Caco-2 (cell line): ENCODE results near the gene KLK10. TPM values are rescaled to one million over a fixed set of nuclear protein-coding genes. Genes with fewer than 3 reads are reported as not detected.

Source experiments
- BruUV-seq: library from RNA; stranded (reverse); fragments of 400-500 nt; replicated peaks from 2 replicates; lab custom pipeline; 2021; lab: Mats Ljungman, UMichigan
- CTCF ChIA-PET: fragments of 300-600 bp; sonication (Branson Sonifier 250); formaldehyde crosslinking; loops from one replicate; lab custom pipeline; 2022; ENCODE audit warnings: antibody characterized with exemption; lab: Charles Lee
- POLR2A ChIA-PET: fragments of 300-600 bp; sonication (Branson Sonifier 250); formaldehyde crosslinking; loops from one replicate; lab custom pipeline; 2022; ENCODE audit warnings: antibody characterized with exemption; lab: Charles Lee
- DNase-seq, 2 experiments: peaks; one replicate each; pipeline versions ENCODE4 v3.0.0 to v3.0.0-alpha.2; 2020 to 2022
- H3K27me3 ChIP-seq: replicated peaks from 2 replicates; pipeline ENCODE4 v1.6.0; 2011; ENCODE audit warnings: low read length; ENCODE audit not compliant: control insufficient read depth, insufficient read depth
- H3K36me3 ChIP-seq: 2 replicates; pipeline ENCODE4 v1.5.1; 2011; ENCODE audit warnings: low read length; ENCODE audit not compliant: control insufficient read depth, insufficient read depth
- H3K4me1 ChIP-seq: fragments of 250-450 bp; sonication (Bioruptor Pico); 2 replicates; pipeline ENCODE4 v1.5.1; 2020; ENCODE audit warnings: mild to moderate bottlenecking
- H3K4me3 ChIP-seq: 2 replicates; pipeline ENCODE4 v1.5.1; 2011; ENCODE audit warnings: low read depth, mild to moderate bottlenecking, control low read depth, low read length
- H3K9me3 ChIP-seq: fragments of 250-450 bp; sonication (Bioruptor Pico); 2 replicates; pipeline ENCODE4 v1.5.1; 2020; ENCODE audit warnings: mild to moderate bottlenecking, moderate library complexity
- H3K27ac Mint-ChIP-seq: one replicate; pipeline ENCODE4 v1.8.0; 2022; ENCODE audit warnings: mixed read lengths; ENCODE audit not compliant: unreplicated experiment
- H3K27me3 Mint-ChIP-seq: one replicate; pipeline ENCODE4 v1.8.0; 2022; ENCODE audit warnings: mixed read lengths; ENCODE audit not compliant: insufficient read depth, unreplicated experiment
- H3K36me3 Mint-ChIP-seq: one replicate; pipeline ENCODE4 v1.8.0; 2022; ENCODE audit warnings: mild to moderate bottlenecking, mixed read lengths; ENCODE audit not compliant: insufficient read depth, unreplicated experiment
- H3K4me1 Mint-ChIP-seq: one replicate; pipeline ENCODE4 v1.8.0; 2022; ENCODE audit warnings: low read depth, mixed read lengths; ENCODE audit not compliant: unreplicated experiment
- H3K4me3 Mint-ChIP-seq: one replicate; pipeline ENCODE4 v1.8.0; 2022; ENCODE audit warnings: mild to moderate bottlenecking, moderate library complexity, mixed read lengths; ENCODE audit not compliant: unreplicated experiment
- H3K9me3 Mint-ChIP-seq: one replicate; pipeline ENCODE4 v1.8.0; 2022; ENCODE audit warnings: mixed read lengths; ENCODE audit not compliant: unreplicated experiment
- intact Hi-C: fragments of 100-400 bp; cut with micrococcal nuclease; formaldehyde crosslinking; loops from one replicate; pipeline ENCODE4 v1.10.0; 2022; ENCODE audit not compliant: unreplicated experiment
- total RNA-seq: library from RNA; stranded (reverse); gene quantifications from 2 replicates; pipeline ENCODE4 v1.2.3, GENCODE V29; 2022
- TF ChIP-seq, protein P1 (sequence below), 2 experiments: fragments of 200-600 bp in 1 of 2; IDR thresholded peaks; 1 replicate in 1 of 2; 2 replicates in 1 of 2; pipeline versions ENCODE4 v1.5.1 to v1.8.0; 2011 to 2022; ENCODE audit warnings: antibody characterized with exemption in 1 of 2, control low read depth in 1 of 2, inconsistent platforms in 1 of 2, low read depth in 1 of 2, low read length in 1 of 2, mild to moderate bottlenecking in 1 of 2, moderate library complexity in 1 of 2; ENCODE audit not compliant: insufficient read depth in 1 of 2, severe bottlenecking in 1 of 2, unreplicated experiment in 1 of 2

The KLK10 gene
- total RNA-seq, 1 experiment from 2014 or later: not detected

DNA sequence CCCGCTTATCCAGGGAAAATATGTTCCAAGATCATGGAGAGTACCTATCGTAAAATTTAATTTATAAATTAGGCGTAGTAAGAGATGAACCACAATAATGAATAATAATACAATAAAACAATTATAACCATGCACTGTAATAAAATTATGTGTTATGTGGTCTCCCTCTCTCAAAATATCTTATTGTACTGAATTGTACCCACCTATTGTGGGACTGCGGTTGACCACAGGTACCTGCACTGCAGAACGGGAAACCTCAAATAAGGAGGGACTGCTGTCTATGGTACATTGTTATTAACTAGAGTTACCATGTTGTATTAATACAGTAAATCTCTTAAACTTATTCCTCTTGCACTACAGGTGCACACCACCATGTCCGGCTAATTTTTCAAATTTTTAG, 20.6 kb upstream of the KLK10 start:
- TF ChIP-seq, protein P1, sequence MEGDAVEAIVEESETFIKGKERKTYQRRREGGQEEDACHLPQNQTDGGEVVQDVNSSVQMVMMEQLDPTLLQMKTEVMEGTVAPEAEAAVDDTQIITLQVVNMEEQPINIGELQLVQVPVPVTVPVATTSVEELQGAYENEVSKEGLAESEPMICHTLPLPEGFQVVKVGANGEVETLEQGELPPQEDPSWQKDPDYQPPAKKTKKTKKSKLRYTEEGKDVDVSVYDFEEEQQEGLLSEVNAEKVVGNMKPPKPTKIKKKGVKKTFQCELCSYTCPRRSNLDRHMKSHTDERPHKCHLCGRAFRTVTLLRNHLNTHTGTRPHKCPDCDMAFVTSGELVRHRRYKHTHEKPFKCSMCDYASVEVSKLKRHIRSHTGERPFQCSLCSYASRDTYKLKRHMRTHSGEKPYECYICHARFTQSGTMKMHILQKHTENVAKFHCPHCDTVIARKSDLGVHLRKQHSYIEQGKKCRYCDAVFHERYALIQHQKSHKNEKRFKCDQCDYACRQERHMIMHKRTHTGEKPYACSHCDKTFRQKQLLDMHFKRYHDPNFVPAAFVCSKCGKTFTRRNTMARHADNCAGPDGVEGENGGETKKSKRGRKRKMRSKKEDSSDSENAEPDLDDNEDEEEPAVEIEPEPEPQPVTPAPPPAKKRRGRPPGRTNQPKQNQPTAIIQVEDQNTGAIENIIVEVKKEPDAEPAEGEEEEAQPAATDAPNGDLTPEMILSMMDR (IDR thresholded peaks at IDR 0.05; ENCODE audit: insufficient read depth in 1 of 2, low read depth in 1 of 2, low read length in 1 of 2, severe bottlenecking in 1 of 2, unreplicated experiment in 1 of 2): no peak
- Mint-ChIP-seq H3K27ac (no peak overlapping the region), H3K4me1 (no peaks in the 10 kb centered on the region), H3K4me3 (no peak overlapping the region), H3K36me3 (no peaks in the 10 kb centered on the region), H3K27me3 (peaks cover 4% of the 10 kb centered on the region), H3K9me3 (no peaks in the 10 kb centered on the region)
- no peak for DNase-seq
- H3K9me3 ChIP-seq: no peaks in the 10 kb centered on the region
- H3K27me3 ChIP-seq: no peaks in the 10 kb centered on the region
- no peaks in the 10 kb centered on the region for H3K4me1 ChIP-seq
- H3K4me3 ChIP-seq: no peak overlapping the region
- CTCF ChIA-PET: no interaction called here
- BruUV-seq: no TSS peak
- POLR2A ChIA-PET: no interaction called here
- intact Hi-C loops: no loop called here
- no peaks in the 10 kb centered on the region for H3K36me3 ChIP-seq

DNA sequence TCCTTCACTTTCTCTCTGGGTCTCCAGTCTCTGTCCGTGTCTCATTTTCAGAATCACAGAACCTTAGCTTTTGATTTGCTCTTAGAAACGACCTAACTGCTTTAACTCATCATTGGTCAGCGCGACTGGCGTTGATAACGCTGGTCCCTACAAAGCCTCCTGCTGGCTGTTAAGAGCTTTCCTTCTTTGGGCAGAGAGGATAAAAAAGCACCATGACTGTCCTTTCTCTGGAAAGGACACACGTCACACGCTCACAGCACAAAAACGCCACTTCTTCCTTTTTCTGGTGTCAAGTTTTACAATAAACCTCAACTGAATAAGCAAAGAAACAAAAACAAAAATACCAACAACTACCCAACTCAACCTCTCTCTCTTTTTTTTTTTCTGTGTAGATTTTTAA, 17.0 kb upstream of the KLK10 start:
- BruUV-seq: no TSS peak
- H3K9me3 ChIP-seq: no peaks in the 10 kb centered on the region
- Mint-ChIP-seq H3K27ac (no peak overlapping the region), H3K4me3 (no peak overlapping the region), H3K9me3 (no peaks in the 10 kb centered on the region), H3K4me1 (peaks cover 6% of the 10 kb centered on the region), H3K27me3 (peaks cover 13% of the 10 kb centered on the region), H3K36me3 (no peaks in the 10 kb centered on the region)
- ChIA-PET CTCF (no interaction called here), POLR2A (no interaction called here)
- DNase-seq: no peak
- no peaks in the 10 kb centered on the region for H3K36me3 ChIP-seq
- no peak overlapping the region for H3K4me3 ChIP-seq
- intact Hi-C loops: no loop called here
- TF ChIP-seq, protein P1 (IDR thresholded peaks at IDR 0.05; ENCODE audit: insufficient read depth in 1 of 2, low read depth in 1 of 2, low read length in 1 of 2, severe bottlenecking in 1 of 2, unreplicated experiment in 1 of 2): no peak
- no peaks in the 10 kb centered on the region for H3K4me1 ChIP-seq
- no peaks in the 10 kb centered on the region for H3K27me3 ChIP-seq

GRCh38 chr19:51034704-51035103, 15.2 kb upstream of the KLK10 start, which contains the start of gene KLK12:
Gene KLK12 (minus strand): TSS chr19:51035002. CDS start chr19:51034621, 381 bp downstream.
- DNase-seq: no peak
- CTCF ChIA-PET: no interaction called here
- Mint-ChIP-seq H3K27ac (peak within 1 kb of the TSS; percentile 2), H3K27me3 (peaks cover 13% of the 10 kb centered on the region), H3K4me3 (no peak within 1 kb of the TSS), H3K4me1 (peaks cover 6% of the 10 kb centered on the region), H3K9me3 (no peaks in the 10 kb centered on the region), H3K36me3 (no peaks in the 10 kb centered on the region)
- intact Hi-C loops: no loop called here
- H3K36me3 ChIP-seq: no peaks in the 10 kb centered on the region
- TF ChIP-seq, protein P1 (IDR thresholded peaks at IDR 0.05; ENCODE audit: insufficient read depth in 1 of 2, low read depth in 1 of 2, low read length in 1 of 2, severe bottlenecking in 1 of 2, unreplicated experiment in 1 of 2): no peak
- H3K27me3 ChIP-seq: no peaks in the 10 kb centered on the region
- BruUV-seq: no TSS peak
- POLR2A ChIA-PET: no interaction called here
- no peaks in the 10 kb centered on the region for H3K4me1 ChIP-seq
- no peaks in the 10 kb centered on the region for H3K9me3 ChIP-seq
- no peak within 1 kb of the TSS for H3K4me3 ChIP-seq
